ENCODE results near the gene HTRA3.
A peak's percentile ranks its signal among the peaks of the same experiment; 100 is the strongest.

Gene HTRA3

GRCh38 chr4:8269535-8270417, at the start of gene HTRA3:
TSS of gene HTRA3 (plus strand) at chr4:8269754. CDS start at chr4:8269969, 215 bp downstream.
- no peak for DNase-seq (ENCODE audit: low read depth in 3 of 3)

- DNase-seq (ENCODE audit: low read depth in 3 of 3), result no peak
Observed at GRCh38 chr4:8220661-8221450, 48.7 kb upstream of the HTRA3 start.

GRCh38 chr4:8221476-8221875, 48.1 kb upstream of the HTRA3 start:
- DNase-seq (ENCODE audit: low read depth in 3 of 3), result no peak

- no peak for DNase-seq (ENCODE audit: low read depth in 3 of 3)
Observed at GRCh38 chr4:8221985-8222384, 47.6 kb upstream of the HTRA3 start.

- DNase-seq (ENCODE audit: low read depth in 3 of 3), result no peak
Observed at GRCh38 chr4:8222609-8223388, 46.8 kb upstream of the HTRA3 start.

- no peak for DNase-seq (ENCODE audit: low read depth in 3 of 3)
Observed at GRCh38 chr4:8224267-8224974, 45.1 kb upstream of the HTRA3 start.

- DNase-seq (ENCODE audit: low read depth in 3 of 3), result no peak
Observed at GRCh38 chr4:8224975-8225625, 44.5 kb upstream of the HTRA3 start.

- DNase-seq (ENCODE audit: low read depth in 3 of 3), result no peak
Observed at GRCh38 chr4:8225706-8226443, 43.7 kb upstream of the HTRA3 start.

- no peak for DNase-seq (ENCODE audit: low read depth in 3 of 3)
Observed at GRCh38 chr4:8227201-8227770, 42.3 kb upstream of the HTRA3 start.

- DNase-seq (ENCODE audit: low read depth in 3 of 3), result no peak
Observed at GRCh38 chr4:8227771-8228318, 41.7 kb upstream of the HTRA3 start.

- DNase-seq (ENCODE audit: low read depth in 3 of 3), result peak; percentile 57 to 78 (median 67)
Observed at GRCh38 chr4:8228319-8229250, 41.0 kb upstream of the HTRA3 start.

- no peak for DNase-seq (ENCODE audit: low read depth in 3 of 3)
Observed at GRCh38 chr4:8229331-8229975, 40.1 kb upstream of the HTRA3 start.

GRCh38 chr4:8230033-8230432, 39.5 kb upstream of the HTRA3 start:
- DNase-seq (ENCODE audit: low read depth in 3 of 3), result no peak

- DNase-seq (ENCODE audit: low read depth in 3 of 3), result no peak
Observed at GRCh38 chr4:8230891-8231290, 38.7 kb upstream of the HTRA3 start.

- no peak for DNase-seq (ENCODE audit: low read depth in 3 of 3)
Observed at GRCh38 chr4:8231551-8232049, 38.0 kb upstream of the HTRA3 start.

- DNase-seq (ENCODE audit: low read depth in 3 of 3), result no peak
Observed at GRCh38 chr4:8232748-8233147, 36.8 kb upstream of the HTRA3 start.

- DNase-seq (ENCODE audit: low read depth in 3 of 3), result no peak
Observed at GRCh38 chr4:8233672-8234484, 35.7 kb upstream of the HTRA3 start.
